ENCODE measurements around the gene XPC.

- TF ChIP-seq POLR2AphosphoS5 (IDR thresholded peaks at IDR 0.05; ENCODE audit: low read depth, low read length): no peak
- no peak for TF ChIP-seq REST (IDR thresholded peaks at IDR 0.05; ENCODE audit: insufficient read depth in 1 of 2, low read depth in 2 of 2, low read length in 2 of 2)
- no peak for TF ChIP-seq TAF1 (IDR thresholded peaks at IDR 0.05; ENCODE audit: borderline replicate concordance, insufficient read depth, low read length)
Observed at GRCh38 chr3:14218355-14218754, 40.0 kb upstream of the XPC start.
